HepG2 (cell line): ENCODE results near the gene LANCL1. TPM values are rescaled to one million over a fixed set of nuclear protein-coding genes. Genes with fewer than 3 reads are reported as not detected.

Source experiments
- ISL2 ChIP-seq: sonication (generic); formaldehyde crosslinking; IDR thresholded peaks from 2 replicates; pipeline ENCODE4 v1.5.0; 2020; ENCODE audit warnings: missing genetic modification reagents
- MBD4 ChIP-seq: IDR thresholded peaks from 2 replicates; pipeline ENCODE4 v1.6.1; 2012; ENCODE audit warnings: low read length, inconsistent platforms, borderline replicate concordance
- MZF1 ChIP-seq: sonication (generic); formaldehyde crosslinking; IDR thresholded peaks from 2 replicates; pipeline ENCODE4 v1.8.1; 2023; ENCODE audit warnings: mild to moderate bottlenecking, missing genetic modification reagents, borderline replicate concordance
- SALL2 ChIP-seq: sonication (generic); formaldehyde crosslinking; IDR thresholded peaks from 2 replicates; pipeline ENCODE4 v1.8.1; 2023; ENCODE audit warnings: mild to moderate bottlenecking, missing genetic modification reagents, inconsistent platforms
- SMAD1 ChIP-seq: sonication (generic); formaldehyde crosslinking; IDR thresholded peaks from 2 replicates; pipeline ENCODE4 v1.4.0; 2020; ENCODE audit warnings: missing genetic modification reagents, low read depth, mild to moderate bottlenecking, borderline replicate concordance
- ZNF484 ChIP-seq: sonication (generic); formaldehyde crosslinking; IDR thresholded peaks from 2 replicates; pipeline ENCODE4 v1.5.1; 2020; ENCODE audit warnings: mild to moderate bottlenecking, low read depth, missing genetic modification reagents, borderline replicate concordance
- ZNF563 ChIP-seq: sonication (generic); formaldehyde crosslinking; IDR thresholded peaks from 2 replicates; pipeline ENCODE4 v1.8.0; 2022; ENCODE audit warnings: mild to moderate bottlenecking, moderate library complexity, missing genetic modification reagents
- ZNF878 ChIP-seq: sonication (generic); formaldehyde crosslinking; IDR thresholded peaks from 2 replicates; pipeline ENCODE4 v1.8.1; 2023; ENCODE audit warnings: mild to moderate bottlenecking, missing genetic modification reagents, moderate library complexity
- polyA plus RNA-seq, 8 experiments: library from polyadenylated mRNA; depleted of rRNA in 3 of 8; stranded (reverse) in 7 of 8; unstranded in 1 of 8; fragments of >200 nt; fragmentation: Illumina TruSeq in 4 of 8; extraction: Trizol in 4 of 8; gene quantifications; 2 replicates each; pipeline versions ENCODE4 v1.2.1 to v1.2.3, GENCODE V29; 2011 to 2016; ENCODE audit warnings: low read depth in 4 of 8, missing spikeins in 1 of 8, mixed read lengths in 1 of 8; ENCODE audit not compliant: insufficient read depth in 1 of 8
- total RNA-seq, 5 experiments: library from RNA; depleted of rRNA; stranded (reverse); fragments of >200 nt; fragmentation: Illumina TruSeq; extraction: Trizol; gene quantifications; 2 replicates each; pipeline ENCODE4 v1.2.3, GENCODE V29; 2016; ENCODE audit warnings: low read depth in 1 of 5
- TF ChIP-seq, protein P1 (sequence below), 2 experiments: sonication (generic) in 1 of 2; formaldehyde crosslinking in 1 of 2; IDR thresholded peaks; 2 replicates each; pipeline versions ENCODE4 v1.6.1 to v1.9.0; 2014 to 2022; ENCODE audit warnings: antibody characterized with exemption in 1 of 2, borderline replicate concordance in 1 of 2, inconsistent platforms in 1 of 2, low read depth in 1 of 2, missing genetic modification reagents in 1 of 2
- TF ChIP-seq, protein P2 (sequence below): sonication (generic); formaldehyde crosslinking; IDR thresholded peaks from 2 replicates; pipeline ENCODE4 v1.5.1; 2020; ENCODE audit warnings: mild to moderate bottlenecking, missing genetic modification reagents, borderline replicate concordance
- TF ChIP-seq, protein P3 (sequence below): sonication (generic); formaldehyde crosslinking; IDR thresholded peaks from 2 replicates; pipeline ENCODE4 v1.5.0; 2020; ENCODE audit warnings: mild to moderate bottlenecking, missing genetic modification reagents, moderate library complexity

LANCL1 gene
- total and polyA plus RNA-seq, 2 of the 13 experiments (the other 11 are each of a cell fraction or from before 2014, with no cell fraction given): 53.5 to 67.7 TPM

DNA sequence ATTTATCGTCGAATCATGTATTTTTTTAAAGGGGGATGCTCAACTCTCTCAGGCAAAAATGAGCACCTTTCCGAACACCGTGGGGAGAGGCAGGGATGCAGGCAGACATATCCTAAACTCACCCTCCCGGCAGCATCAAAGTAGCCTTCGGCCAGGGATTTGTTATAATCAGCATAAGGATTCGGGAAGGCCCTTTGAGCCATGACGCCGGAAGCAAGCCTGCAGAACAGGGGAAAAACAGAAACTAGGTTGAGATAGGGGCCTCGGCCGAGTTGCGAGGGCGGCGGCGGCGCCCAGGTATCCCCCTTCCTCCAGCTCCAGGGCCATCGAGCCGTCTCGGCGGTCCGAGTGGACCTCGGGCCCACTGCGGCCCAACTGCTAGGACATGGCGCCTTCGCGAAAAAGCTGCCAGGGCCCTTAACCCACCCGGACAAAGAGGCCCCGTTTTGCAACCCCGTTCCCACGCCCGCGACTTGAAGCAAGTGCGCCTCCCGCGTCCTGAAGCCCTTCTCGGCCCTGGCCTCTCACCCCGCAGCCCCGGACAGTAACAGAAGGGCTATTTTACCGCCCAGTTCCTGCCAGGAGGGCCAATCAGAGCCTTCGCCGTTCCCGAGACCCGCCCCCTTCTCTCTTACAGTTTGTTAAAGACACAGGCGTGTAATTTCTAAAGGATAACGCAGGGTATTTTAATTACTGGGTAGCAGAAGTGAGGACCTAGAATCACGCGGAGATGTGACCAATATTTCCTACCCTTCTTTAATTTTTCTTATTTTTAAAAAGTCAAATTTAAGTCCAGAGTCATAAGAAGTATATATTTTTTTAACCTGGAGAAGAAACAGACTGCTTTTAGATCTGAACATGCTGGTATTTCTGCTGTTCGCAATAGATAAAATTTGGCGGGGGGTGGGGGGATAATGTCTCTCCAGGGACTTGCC lies at the start of gene LANCL1 (continued):
- TF ChIP-seq, protein P1, sequence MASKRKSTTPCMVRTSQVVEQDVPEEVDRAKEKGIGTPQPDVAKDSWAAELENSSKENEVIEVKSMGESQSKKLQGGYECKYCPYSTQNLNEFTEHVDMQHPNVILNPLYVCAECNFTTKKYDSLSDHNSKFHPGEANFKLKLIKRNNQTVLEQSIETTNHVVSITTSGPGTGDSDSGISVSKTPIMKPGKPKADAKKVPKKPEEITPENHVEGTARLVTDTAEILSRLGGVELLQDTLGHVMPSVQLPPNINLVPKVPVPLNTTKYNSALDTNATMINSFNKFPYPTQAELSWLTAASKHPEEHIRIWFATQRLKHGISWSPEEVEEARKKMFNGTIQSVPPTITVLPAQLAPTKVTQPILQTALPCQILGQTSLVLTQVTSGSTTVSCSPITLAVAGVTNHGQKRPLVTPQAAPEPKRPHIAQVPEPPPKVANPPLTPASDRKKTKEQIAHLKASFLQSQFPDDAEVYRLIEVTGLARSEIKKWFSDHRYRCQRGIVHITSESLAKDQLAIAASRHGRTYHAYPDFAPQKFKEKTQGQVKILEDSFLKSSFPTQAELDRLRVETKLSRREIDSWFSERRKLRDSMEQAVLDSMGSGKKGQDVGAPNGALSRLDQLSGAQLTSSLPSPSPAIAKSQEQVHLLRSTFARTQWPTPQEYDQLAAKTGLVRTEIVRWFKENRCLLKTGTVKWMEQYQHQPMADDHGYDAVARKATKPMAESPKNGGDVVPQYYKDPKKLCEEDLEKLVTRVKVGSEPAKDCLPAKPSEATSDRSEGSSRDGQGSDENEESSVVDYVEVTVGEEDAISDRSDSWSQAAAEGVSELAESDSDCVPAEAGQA (IDR thresholded peaks at IDR 0.05; ENCODE audit: low read depth): no peak
- TF ChIP-seq, protein P1 (CRISPR knock-in tag; IDR thresholded peaks at IDR 0.05; ENCODE audit: borderline replicate concordance): no peak
- peak; percentile 58; the same call in 1 of the 2 replicates for TF ChIP-seq SALL2 (CRISPR knock-in tag)
- TF ChIP-seq ZNF563 (CRISPR knock-in tag): peak; percentile 85
- TF ChIP-seq, protein P2, sequence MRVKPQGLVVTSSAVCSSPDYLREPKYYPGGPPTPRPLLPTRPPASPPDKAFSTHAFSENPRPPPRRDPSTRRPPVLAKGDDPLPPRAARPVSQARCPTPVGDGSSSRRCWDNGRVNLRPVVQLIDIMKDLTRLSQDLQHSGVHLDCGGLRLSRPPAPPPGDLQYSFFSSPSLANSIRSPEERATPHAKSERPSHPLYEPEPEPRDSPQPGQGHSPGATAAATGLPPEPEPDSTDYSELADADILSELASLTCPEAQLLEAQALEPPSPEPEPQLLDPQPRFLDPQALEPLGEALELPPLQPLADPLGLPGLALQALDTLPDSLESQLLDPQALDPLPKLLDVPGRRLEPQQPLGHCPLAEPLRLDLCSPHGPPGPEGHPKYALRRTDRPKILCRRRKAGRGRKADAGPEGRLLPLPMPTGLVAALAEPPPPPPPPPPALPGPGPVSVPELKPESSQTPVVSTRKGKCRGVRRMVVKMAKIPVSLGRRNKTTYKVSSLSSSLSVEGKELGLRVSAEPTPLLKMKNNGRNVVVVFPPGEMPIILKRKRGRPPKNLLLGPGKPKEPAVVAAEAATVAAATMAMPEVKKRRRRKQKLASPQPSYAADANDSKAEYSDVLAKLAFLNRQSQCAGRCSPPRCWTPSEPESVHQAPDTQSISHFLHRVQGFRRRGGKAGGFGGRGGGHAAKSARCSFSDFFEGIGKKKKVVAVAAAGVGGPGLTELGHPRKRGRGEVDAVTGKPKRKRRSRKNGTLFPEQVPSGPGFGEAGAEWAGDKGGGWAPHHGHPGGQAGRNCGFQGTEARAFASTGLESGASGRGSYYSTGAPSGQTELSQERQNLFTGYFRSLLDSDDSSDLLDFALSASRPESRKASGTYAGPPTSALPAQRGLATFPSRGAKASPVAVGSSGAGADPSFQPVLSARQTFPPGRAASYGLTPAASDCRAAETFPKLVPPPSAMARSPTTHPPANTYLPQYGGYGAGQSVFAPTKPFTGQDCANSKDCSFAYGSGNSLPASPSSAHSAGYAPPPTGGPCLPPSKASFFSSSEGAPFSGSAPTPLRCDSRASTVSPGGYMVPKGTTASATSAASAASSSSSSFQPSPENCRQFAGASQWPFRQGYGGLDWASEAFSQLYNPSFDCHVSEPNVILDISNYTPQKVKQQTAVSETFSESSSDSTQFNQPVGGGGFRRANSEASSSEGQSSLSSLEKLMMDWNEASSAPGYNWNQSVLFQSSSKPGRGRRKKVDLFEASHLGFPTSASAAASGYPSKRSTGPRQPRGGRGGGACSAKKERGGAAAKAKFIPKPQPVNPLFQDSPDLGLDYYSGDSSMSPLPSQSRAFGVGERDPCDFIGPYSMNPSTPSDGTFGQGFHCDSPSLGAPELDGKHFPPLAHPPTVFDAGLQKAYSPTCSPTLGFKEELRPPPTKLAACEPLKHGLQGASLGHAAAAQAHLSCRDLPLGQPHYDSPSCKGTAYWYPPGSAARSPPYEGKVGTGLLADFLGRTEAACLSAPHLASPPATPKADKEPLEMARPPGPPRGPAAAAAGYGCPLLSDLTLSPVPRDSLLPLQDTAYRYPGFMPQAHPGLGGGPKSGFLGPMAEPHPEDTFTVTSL: no peak
- no peak for TF ChIP-seq MBD4
- peak; percentile 52; the same call in 1 of the 2 replicates for TF ChIP-seq ISL2 (CRISPR knock-in tag)
- TF ChIP-seq MZF1 (CRISPR knock-in tag): no peak
- TF ChIP-seq, protein P3, sequence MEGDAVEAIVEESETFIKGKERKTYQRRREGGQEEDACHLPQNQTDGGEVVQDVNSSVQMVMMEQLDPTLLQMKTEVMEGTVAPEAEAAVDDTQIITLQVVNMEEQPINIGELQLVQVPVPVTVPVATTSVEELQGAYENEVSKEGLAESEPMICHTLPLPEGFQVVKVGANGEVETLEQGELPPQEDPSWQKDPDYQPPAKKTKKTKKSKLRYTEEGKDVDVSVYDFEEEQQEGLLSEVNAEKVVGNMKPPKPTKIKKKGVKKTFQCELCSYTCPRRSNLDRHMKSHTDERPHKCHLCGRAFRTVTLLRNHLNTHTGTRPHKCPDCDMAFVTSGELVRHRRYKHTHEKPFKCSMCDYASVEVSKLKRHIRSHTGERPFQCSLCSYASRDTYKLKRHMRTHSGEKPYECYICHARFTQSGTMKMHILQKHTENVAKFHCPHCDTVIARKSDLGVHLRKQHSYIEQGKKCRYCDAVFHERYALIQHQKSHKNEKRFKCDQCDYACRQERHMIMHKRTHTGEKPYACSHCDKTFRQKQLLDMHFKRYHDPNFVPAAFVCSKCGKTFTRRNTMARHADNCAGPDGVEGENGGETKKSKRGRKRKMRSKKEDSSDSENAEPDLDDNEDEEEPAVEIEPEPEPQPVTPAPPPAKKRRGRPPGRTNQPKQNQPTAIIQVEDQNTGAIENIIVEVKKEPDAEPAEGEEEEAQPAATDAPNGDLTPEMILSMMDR: peak; percentile 51
- TF ChIP-seq ZNF878: peak; percentile 65; the same call in 1 of the 2 replicates
- no peak for TF ChIP-seq SMAD1 (CRISPR knock-in tag)
- TF ChIP-seq ZNF484: no peak
